ENCODE results near the gene PITX2.

PITX2 gene

DNA sequence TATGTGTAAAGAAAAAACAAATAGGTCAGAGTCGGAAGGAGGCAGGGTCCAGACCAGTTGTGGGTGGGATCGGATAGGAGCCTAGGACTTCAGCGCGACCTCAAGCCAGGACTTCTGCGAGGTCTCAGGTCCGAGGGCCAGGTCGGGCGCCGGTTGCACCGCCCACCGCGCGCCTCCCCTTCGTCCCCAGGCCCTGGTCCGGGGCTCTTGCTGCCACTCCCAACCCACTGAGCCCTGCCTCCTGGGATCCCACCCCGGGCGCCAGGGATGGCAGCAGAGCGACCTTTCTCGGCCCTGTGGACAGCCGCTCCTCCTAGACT lies 12.3 kb downstream of the PITX2 start:
- no peak for DNase-seq (ENCODE audit: low read depth)
- no peak overlapping the region for H3K4me3 ChIP-seq (ENCODE audit: low read length)
- TF ChIP-seq CTCF (conservative IDR thresholded peaks at IDR 0.05; ENCODE audit: low read depth, low read length), result no peak

GRCh38 chr4:110609044-110609750 lies 13.7 kb downstream of the PITX2 start:
- H3K4me3 ChIP-seq (ENCODE audit: low read length), result no peak overlapping the region
- DNase-seq (ENCODE audit: low read depth), result no peak
- TF ChIP-seq CTCF (conservative IDR thresholded peaks at IDR 0.05; ENCODE audit: low read depth, low read length), result no peak

DNA sequence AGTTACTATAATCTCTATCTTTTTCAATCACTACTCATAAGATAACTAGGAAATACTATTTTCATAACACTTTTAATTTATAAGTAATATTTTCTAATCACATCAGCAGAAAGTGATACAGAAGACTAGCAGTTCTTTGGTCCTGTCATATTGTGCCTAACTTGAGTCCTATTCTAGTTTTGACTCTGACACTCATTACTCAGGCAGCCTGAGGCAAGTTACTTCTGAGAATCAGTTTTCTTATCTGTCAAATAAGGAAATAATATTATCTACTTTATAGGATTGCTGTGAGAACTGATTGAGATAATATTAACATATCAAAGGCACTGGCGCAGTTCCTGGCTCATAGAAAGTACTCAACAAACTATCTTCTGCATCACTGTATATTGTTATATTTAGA lies 17.8 kb downstream of the PITX2 start:
- no peak for TF ChIP-seq CTCF (conservative IDR thresholded peaks at IDR 0.05; ENCODE audit: low read depth, low read length)
- H3K4me3 ChIP-seq (ENCODE audit: low read length), result no peak overlapping the region
- no peak for DNase-seq (ENCODE audit: low read depth)

DNA sequence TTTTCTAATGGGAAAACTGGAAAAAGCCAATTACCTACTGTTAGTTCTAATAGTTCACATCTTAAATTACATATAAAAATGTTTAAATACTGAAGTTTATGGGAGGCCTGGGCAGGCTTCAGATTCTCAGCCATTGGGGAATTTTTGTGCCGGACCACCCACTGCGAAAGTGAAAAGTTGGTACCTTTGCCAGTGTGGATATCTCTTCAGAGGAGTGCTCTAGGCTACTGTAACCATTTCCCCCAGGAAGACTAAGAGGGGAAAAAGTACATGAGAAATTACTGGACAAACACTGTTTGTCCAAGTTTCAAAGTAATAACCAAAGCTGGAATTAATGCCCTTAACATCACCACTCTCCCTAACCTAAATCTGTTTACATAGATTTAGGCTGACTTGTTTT lies 20.8 kb downstream of the PITX2 start:
- H3K4me3 ChIP-seq (ENCODE audit: low read length), result no peak overlapping the region
- DNase-seq (ENCODE audit: low read depth), result no peak
- TF ChIP-seq CTCF (conservative IDR thresholded peaks at IDR 0.05; ENCODE audit: low read depth, low read length), result no peak

GRCh38 chr4:110597582-110597981 lies 25.3 kb downstream of the PITX2 start:
- no peak for TF ChIP-seq CTCF (conservative IDR thresholded peaks at IDR 0.05; ENCODE audit: low read depth, low read length)
- DNase-seq (ENCODE audit: low read depth), result no peak

DNA sequence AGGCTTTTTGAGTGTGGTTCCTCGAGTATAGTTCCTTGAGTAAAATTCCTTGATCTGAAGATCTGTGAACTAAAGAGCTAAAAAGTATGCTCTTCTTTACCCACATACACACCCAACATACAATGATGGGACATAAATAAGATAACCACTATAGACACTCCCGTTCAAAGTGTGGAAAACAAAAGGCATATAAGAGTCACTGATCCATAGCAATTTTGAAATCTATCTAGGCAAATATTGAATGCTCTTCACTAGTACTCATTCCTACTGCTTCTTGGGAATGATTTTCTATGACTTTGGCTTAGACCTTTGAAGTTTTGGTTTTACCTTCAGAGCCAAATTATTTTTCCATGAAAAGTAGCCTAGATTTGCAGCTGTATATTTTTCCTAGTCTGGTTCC lies 26.4 kb downstream of the PITX2 start:
- TF ChIP-seq CTCF (conservative IDR thresholded peaks at IDR 0.05; ENCODE audit: low read depth, low read length), result no peak
- H3K4me3 ChIP-seq (ENCODE audit: low read length), result no peak overlapping the region
- DNase-seq (ENCODE audit: low read depth), result no peak

More at GRCh38 chr4:110597582-110597981, 25.3 kb downstream of the PITX2 start:
- H3K4me3 ChIP-seq (ENCODE audit: low read length), result no peak overlapping the region

- no peak for TF ChIP-seq CTCF (conservative IDR thresholded peaks at IDR 0.05; ENCODE audit: low read depth, low read length)
- H3K4me3 ChIP-seq (ENCODE audit: low read length), result no peak overlapping the region
- DNase-seq (ENCODE audit: low read depth), result no peak
Observed at GRCh38 chr4:110595583-110595982, 27.3 kb downstream of the PITX2 start.

Data from retinal pigment epithelial cell (primary cell).